Sciatic nerve (tissue), 2 donors: Measurements from ENCODE around the gene UTF1. TPM values are rescaled to one million over a fixed set of nuclear protein-coding genes. Genes with fewer than 3 reads are reported as not detected.

Experiments
- ATAC-seq: fragments of 200-7000 bp; cut with Tn5 transposase; one replicate; pipeline ENCODE4 v1.9.1; 2020; ENCODE audit warnings: mild to moderate bottlenecking, moderate library complexity
- DNase-seq: peaks from one replicate; pipeline ENCODE4 v3.0.0-alpha.2; 2020; ENCODE audit warnings: low spot score
- intact Hi-C: fragments of 100-400 bp; cut with DNase I; formaldehyde crosslinking; loops from one replicate; pipeline ENCODE4 v1.14.2; 2022
- total RNA-seq: library from RNA; stranded (reverse); fragmentation: NEBNext Ultra II Directional; extraction: Animal tissue kit (Norgen Biotek cat#: 25700); gene quantifications from one replicate; pipeline ENCODE4 v1.2.1, GENCODE V29; 2021
- donor health status: DM: no; HTN: no; CAD: no.
- donor health status: DM: no; HTN: no; CAD: no.

Gene UTF1, protein sequence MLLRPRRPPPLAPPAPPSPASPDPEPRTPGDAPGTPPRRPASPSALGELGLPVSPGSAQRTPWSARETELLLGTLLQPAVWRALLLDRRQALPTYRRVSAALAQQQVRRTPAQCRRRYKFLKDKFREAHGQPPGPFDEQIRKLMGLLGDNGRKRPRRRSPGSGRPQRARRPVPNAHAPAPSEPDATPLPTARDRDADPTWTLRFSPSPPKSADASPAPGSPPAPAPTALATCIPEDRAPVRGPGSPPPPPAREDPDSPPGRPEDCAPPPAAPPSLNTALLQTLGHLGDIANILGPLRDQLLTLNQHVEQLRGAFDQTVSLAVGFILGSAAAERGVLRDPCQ
- total RNA-seq = not detected

GRCh38 chr10:133230044-133230361, at the start of gene UTF1:
Gene UTF1 (plus strand): TSS chr10:133230217. CDS start chr10:133230289, 72 bp downstream.
- intact Hi-C loops = no loop called here
- DNase-seq (no peak), ATAC-seq (no peak)

- intact Hi-C loops = no loop called here
- DNase-seq = no peak
- no peak for ATAC-seq
Observed at GRCh38 chr10:133180965-133181639, 48.9 kb upstream of the UTF1 start.

DNA sequence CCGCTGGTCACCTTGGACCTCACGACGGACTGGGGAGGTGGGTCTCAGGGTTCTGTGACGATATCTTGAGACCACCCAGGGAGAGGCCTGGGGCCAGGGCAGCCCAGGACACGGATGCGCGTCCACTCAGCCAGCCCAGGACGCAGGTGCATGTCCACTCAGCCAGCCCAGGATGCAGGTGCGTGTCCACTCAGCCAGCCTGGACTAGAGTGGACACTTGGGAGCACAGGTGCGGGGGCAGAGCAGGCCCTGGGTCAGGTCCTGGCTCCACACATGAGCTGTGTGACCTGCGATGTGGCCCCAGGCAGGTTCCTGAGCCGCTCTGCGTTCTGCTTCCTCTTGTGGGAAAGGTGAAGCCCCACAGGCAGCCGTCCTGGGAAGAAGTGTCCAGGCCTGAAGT, 47.8 kb upstream of the UTF1 start:
- DNase-seq = no peak
- ATAC-seq = no peak
- intact Hi-C loops = no loop called here

DNA sequence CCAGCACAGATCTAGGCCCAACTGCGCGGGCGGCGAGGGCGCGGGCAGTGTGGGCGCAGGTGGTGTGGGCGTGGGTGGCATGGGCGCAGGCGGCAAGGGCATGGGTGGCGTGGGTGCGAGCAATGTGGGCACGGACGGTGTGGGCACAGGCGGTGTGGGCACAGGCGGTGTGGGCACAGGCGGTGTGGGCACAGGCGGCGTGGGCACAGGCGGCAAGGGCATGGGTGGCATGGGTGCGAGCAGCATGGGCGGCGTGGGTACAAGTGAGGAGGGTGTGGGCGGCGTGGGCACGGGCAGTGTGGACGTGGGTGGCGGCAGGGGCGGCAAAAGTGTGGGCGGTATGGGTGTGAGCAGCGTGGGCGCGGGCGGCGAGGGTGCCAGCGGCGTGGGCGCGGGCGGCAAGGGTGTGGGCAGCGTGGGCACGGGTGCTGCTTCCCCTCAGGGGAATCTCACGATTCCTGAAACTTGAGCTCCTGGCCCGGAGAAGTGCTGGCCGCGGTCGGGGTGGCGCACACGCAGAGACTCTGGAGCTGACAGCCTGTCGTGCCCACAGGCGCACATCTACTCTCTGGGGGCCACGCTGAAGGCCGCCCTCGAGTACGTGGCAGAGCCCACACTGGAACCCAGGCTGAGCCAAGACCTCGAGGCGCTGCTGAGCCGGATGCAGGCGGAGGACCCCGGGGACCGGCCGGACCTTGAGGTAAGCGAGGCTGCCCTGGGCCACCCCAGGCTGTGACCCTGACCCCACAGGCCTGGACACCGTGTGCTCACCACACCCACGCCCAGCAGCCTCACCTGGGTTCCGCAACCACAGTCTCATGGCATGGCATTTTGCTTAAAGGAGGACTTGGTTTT, 47.0 kb upstream of the UTF1 start:
- DNase-seq (no peak), ATAC-seq (no peak)
- intact Hi-C loops = no loop called here

DNA sequence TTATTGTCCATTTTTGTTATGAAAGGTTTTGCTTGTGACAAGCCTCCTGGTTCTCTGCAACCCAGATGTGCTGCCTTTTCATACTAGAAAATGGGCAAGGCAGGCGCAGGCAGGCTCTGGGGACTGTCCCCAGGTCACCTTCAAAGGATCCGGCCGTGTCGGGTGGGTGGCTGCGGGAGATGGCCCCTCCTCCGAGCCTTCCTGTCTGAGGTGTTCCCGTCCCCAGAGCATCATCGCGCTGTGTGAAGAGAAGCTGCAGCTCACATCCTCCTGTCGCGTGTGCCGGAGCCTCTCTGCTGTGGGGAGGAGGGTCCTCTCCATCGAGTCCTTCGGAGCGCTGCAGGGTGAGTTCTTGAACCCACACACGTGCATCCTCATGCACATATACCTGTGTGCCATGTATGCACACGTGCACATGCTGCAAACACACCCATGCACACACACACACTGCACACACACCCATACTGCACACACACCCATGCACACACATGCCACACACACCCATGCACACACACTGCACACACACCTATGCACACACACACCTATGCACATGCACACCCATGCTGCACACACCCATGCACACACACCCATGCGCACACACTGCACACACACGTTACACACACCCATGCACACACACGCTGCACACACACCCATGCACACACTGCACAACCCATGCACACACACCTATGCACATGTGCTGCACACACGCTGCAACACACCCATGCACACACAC, 46.2 kb upstream of the UTF1 start:
- ATAC-seq (no peak), DNase-seq (no peak)
- intact Hi-C loops = no loop called here

DNA sequence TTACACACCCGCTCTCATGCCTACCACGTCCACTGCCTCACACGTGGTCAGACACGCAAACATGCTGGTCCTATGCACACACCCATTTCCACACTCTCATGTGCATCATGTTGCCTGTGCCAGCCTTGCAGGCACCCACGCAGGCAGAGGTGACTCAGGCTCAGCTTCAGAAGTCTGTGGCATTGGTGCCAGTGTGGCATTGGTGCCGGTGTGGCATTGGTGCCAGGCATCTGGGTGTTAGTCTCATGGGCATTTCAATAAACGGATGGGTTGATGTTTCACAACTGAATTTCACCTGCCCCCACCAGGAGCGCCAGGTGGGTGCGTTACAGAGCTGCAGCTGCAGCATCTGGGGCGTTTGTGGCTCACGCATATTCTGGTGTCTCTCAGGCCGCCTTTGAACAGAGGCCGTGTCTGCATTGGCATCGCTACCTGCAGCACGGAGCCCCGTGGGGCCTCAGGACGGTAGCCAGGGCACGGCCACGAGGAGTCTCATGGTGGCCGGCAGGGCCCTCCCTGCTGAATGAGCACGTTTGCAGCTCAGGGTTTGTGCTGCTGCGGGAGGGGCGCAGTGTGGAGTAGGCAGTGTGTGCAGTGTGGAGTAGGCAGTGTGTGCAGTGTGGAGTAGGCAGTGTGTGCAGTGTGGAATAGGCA, 45.3 kb upstream of the UTF1 start:
- intact Hi-C loops = no loop called here
- no peak for ATAC-seq
- no peak for DNase-seq

- DNase-seq (no peak), ATAC-seq (no peak)
- intact Hi-C loops = no loop called here
Observed at GRCh38 chr10:133185421-133185820, 44.6 kb upstream of the UTF1 start.

DNA sequence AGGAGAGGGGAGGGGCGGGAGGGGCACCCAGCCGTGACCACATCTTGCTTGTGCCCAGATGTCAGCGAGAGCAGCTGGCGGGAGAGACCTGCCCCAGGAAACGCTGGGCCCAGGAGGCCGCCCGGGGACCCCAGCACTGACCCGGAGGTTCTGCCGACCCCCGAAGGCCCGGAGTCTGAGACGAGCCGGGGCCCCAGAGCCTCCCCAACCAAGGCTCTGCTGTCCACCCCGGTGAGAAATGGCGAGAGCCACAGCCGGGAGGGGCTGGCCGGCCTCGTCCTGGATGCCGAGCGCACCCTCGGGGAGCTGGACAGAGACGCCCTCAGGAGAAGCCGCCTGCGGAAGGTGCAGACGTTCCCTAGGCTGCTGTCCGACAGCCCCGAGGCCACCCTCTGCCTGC, 44.1 kb upstream of the UTF1 start:
- intact Hi-C loops = no loop called here
- no peak for ATAC-seq
- DNase-seq = no peak

- intact Hi-C loops = no loop called here
- DNase-seq (no peak), ATAC-seq (no peak)
Observed at GRCh38 chr10:133186416-133187090, 43.5 kb upstream of the UTF1 start.

DNA sequence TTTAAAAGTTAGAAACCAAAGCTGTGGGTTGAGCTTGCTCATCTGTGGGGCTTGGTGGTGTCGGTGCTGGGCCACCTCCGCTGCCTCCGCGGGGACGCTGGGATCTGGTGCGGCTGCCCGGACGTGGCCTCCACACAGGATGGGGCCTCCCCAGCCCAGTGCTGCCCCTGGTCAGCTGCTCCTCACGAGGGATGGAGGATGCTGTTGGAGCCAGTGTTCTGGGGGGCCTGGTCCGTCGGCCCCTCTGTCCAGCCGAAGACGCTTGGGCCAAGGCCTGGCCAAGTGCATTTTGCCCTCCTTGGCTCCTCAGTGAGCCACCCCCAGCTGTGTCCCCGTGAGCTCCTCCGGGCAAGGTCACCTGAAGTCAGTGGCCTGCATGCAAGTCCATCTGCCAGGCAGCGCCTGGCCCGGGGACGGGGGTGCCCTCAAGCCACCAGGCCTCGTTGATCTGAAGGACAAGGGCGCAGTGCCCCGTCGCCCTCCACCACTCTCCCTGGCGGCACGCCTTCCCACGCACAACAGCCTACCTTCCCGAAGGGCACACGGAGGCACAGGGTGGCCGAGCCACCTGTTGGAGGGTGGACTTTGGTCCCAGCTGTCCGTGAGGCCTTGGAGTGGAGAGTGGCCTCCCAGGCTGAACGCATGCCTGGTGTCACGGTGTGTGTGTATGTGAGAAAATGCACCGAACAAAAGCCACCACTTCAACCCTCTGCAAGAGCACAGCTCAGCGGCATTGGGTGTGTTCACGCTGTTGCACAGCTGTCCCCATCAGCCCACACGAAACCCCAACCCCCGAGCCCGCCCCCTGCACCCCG, 42.7 kb upstream of the UTF1 start:
- intact Hi-C loops = no loop called here
- DNase-seq = no peak

DNA sequence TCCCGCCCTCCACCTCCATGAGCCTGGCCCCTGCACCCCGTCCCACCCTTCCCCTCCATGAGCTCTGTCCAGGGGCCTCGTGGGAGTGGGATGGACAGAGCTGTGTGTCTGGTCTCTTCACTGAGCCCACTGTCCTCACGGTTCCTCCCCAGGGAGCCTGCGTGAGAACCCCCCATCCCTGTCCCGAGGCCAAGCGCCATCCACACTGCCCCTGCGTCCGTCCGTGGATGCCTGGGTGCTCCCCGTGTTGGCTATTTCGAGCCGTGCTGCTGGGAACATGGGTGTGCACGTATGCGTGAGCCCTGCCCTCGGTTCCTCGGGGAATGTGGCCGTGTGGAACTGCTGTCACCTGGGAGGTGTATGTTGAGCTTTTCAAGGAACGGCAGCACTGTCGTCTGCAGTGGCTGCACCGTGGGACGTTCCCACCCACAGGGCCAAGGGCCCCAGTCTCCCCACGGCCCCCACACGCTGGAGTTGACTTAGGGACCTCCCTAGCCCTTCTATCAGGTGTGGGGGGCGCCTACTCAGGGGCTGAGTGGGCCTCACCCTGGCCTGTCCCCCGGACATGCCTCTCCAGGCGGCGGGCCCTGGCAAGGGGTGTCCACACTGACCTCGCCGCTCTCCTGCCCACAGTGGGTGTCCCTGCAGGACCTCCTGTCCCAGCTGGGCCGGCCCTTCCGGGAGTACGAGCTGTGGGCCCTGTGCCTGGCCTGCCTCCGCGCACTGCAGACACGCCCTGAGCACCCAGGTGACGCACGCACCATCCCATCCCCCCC, 41.9 kb upstream of the UTF1 start:
- DNase-seq (no peak), ATAC-seq (no peak)
- intact Hi-C loops = no loop called here

More for the DNA sequence above, 42.7 kb upstream of the UTF1 start:
- ATAC-seq = no peak

DNA sequence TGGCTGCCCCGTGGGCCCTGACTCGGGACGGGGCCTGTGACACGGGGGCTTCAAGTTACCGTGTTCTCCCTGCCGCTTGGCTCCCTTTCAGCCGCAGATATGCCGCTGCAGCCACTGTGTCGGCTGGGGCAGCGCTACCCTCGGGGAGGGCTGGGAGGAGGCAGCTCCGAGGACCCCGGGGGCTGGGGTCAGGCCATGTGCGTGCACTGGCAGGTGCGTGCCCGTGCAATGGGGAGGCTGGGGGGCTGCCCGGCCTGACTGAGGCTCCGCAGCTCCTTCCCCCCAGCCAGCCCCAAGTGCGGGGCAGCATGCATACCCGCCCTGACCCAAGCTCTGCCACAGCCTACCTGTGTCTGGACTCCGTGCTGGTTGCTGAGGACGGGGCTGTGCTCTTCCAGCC, 40.8 kb upstream of the UTF1 start:
- no peak for DNase-seq
- no peak for ATAC-seq
- intact Hi-C loops = no loop called here

DNA sequence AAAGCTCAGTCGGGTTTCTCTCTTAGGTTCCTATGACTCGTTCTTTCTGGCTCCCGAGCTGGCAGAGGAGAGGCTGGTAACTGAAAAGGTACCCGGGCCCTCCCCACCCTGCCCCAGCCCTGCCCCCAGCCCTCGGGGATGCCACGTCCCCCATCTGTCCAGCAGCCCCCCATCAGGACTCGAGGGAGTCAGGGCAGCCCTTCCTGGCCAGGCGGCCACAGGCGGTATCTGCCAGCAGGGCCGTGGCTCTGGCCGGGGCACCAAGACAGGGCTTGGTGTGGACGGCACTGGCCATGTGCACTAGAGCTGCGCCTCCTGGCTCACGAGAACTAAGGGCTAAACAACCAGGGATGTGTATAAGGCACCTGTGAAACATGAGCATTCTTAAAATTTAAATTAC, 40.3 kb upstream of the UTF1 start:
- DNase-seq (no peak), ATAC-seq (no peak)
- intact Hi-C loops = no loop called here

DNA sequence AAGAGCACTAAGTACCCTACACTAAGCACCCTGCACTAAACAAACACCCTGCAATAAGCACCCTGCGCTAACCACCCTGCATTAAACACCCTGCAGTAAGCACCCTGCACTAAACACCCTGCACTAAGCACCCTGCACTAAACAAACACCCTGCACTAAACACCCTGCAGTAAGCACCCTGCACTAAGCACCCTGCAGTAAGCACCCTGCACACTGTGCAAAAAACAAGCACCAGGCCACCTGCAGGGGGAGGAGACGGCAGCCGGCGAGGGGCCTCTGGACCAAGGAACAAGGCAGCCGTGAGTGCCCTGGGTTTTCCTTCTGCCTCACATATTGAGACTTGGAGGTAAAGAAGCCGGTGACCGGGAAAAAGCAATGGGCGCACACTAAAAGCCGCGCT, 39.8 kb upstream of the UTF1 start:
- ATAC-seq (no peak), DNase-seq (no peak)
- intact Hi-C loops = no loop called here

- no peak for ATAC-seq
- DNase-seq = no peak
- intact Hi-C loops = no loop called here
Observed at GRCh38 chr10:133191651-133192050, 38.4 kb upstream of the UTF1 start.

- ATAC-seq (no peak), DNase-seq (no peak)
- intact Hi-C loops = loop anchor here (1.0 kb wide), 1 partner anchor 34 kb away; the partner anchor contains the start of gene KNDC1
Observed at GRCh38 chr10:133194151-133194550, 35.9 kb upstream of the UTF1 start.

- DNase-seq (no peak), ATAC-seq (no peak)
- intact Hi-C loops = no loop called here
Observed at GRCh38 chr10:133195096-133195495, 34.9 kb upstream of the UTF1 start.
